K562 (cell line): ENCODE measurements around the gene IFNGR1. TPM values are rescaled to one million over a fixed set of nuclear protein-coding genes. Genes with fewer than 3 reads are reported as not detected.

Experiments used
- ATAC-seq: fragments of 200-7000 bp; cut with Tn5 transposase; 3 replicates; pipeline ENCODE4 v1.9.1; 2020; ENCODE audit warnings: moderate library complexity
- BruUV-seq: library from RNA; stranded (reverse); fragments of 400-500 nt; replicated peaks from 2 replicates; lab custom pipeline; 2021; lab: Mats Ljungman, UMichigan
- CTCF ChIA-PET: fragments of 300-600 bp; formaldehyde crosslinking; extraction: SDS; loops from one replicate; lab custom pipeline; 2021; ENCODE audit warnings: low intra/inter-chr PET ratio; lab: Yijun Ruan, JAX
- POLR2A ChIA-PET: fragments of 300-600, 350-650 bp; sonication (Branson Sonifier 250); formaldehyde crosslinking; extraction: SDS; loops from one replicate; lab custom pipeline; 2021; ENCODE audit warnings: antibody characterized with exemption, inconsistent platforms; lab: Yijun Ruan, JAX
- DNase-seq, 4 experiments: peaks; one replicate each; pipeline versions ENCODE4 v3.0.0 to v3.0.0-alpha.2; 2011 to 2018; ENCODE audit warnings: low spot score in 3 of 4, mixed read lengths in 3 of 4; ENCODE audit errors: extremely low read depth in 1 of 4
- FAIRE-seq: peaks from 2 replicates; lab custom pipeline; 2011; peaks lifted over from hg19 to GRCh38; lab: Jason Lieb, UNC
- H2AFZ ChIP-seq: 2 replicates; pipeline ENCODE4 v1.6.0; 2011; ENCODE audit warnings: low read depth, low read length, control low read depth, inconsistent platforms
- H3K27ac ChIP-seq: fragments of 200-600 bp; 3 replicates; pipeline ENCODE4 v1.8.0; 2011; ENCODE audit warnings: low read depth, mild to moderate bottlenecking, control low read depth, inconsistent platforms, low read length, moderate library complexity, mixed read lengths; ENCODE audit errors: extremely low read depth
- H3K27me3 ChIP-seq, 2 experiments: fragments of 300-600 bp in 1 of 2; 2 replicates in 1 of 2; 3 replicates in 1 of 2; pipeline versions ENCODE4 v1.6.0 to v1.8.0; 2011; ENCODE audit warnings: inconsistent platforms in 2 of 2, low read length in 2 of 2, mild to moderate bottlenecking in 1 of 2, mixed read lengths in 1 of 2, moderate library complexity in 1 of 2; ENCODE audit not compliant: control insufficient read depth in 2 of 2, insufficient read depth in 2 of 2
- H3K36me3 ChIP-seq: fragments of 300-600 bp; 3 replicates; pipeline ENCODE4 v1.8.0; 2011; ENCODE audit warnings: mild to moderate bottlenecking, low read length, inconsistent platforms; ENCODE audit not compliant: control insufficient read depth, insufficient read depth
- H3K4me1 ChIP-seq, 2 experiments: fragments of 200-600 bp in 1 of 2; replicated peaks in 1 of 2; 2 replicates in 1 of 2; 3 replicates in 1 of 2; pipeline versions ENCODE4 v1.5.1 to v1.8.0; 2011; ENCODE audit warnings: inconsistent platforms in 2 of 2, low read length in 2 of 2, mild to moderate bottlenecking in 1 of 2, mixed read lengths in 1 of 2, moderate library complexity in 1 of 2; ENCODE audit not compliant: control insufficient read depth in 2 of 2, insufficient read depth in 2 of 2
- H3K4me2 ChIP-seq: 2 replicates; pipeline ENCODE4 v1.6.1; 2011; ENCODE audit warnings: low read length, control low read depth, inconsistent platforms, mixed read lengths; ENCODE audit not compliant: insufficient read depth
- H3K4me3 ChIP-seq: fragments of 200-600 bp; sonication (generic), shearing (Covaris generic); 2 replicates; pipeline ENCODE4 v1.5.1; 2016; ENCODE audit warnings: control low read depth, inconsistent platforms
- H3K79me2 ChIP-seq: fragments of 200-600 bp; 3 replicates; pipeline ENCODE4 v1.8.0; 2011; ENCODE audit warnings: low read length, inconsistent platforms; ENCODE audit not compliant: control insufficient read depth, insufficient read depth
- H3K9ac ChIP-seq, 2 experiments: 2 replicates each; pipeline versions ENCODE4 v1.6.0 to v1.6.1; 2011; ENCODE audit warnings: low read depth in 2 of 2, low read length in 2 of 2, control low read depth in 1 of 2, inconsistent platforms in 1 of 2, mild to moderate bottlenecking in 1 of 2, mixed read lengths in 1 of 2; ENCODE audit not compliant: insufficient read depth in 1 of 2
- H3K9me1 ChIP-seq: one replicate; pipeline ENCODE4 v1.6.0; 2011; ENCODE audit warnings: inconsistent platforms, mild to moderate bottlenecking, low read length, moderate library complexity; ENCODE audit not compliant: control insufficient read depth, insufficient read depth
- H3K9me3 ChIP-seq: replicated peaks from 2 replicates; pipeline ENCODE4 v1.5.1; 2011; ENCODE audit warnings: low read depth, low read length, inconsistent platforms; ENCODE audit not compliant: control insufficient read depth, insufficient read depth
- H4K20me1 ChIP-seq: replicated peaks from 2 replicates; pipeline ENCODE4 v1.6.1; 2011; ENCODE audit warnings: low read length, inconsistent platforms, mixed read lengths; ENCODE audit not compliant: control insufficient read depth, insufficient read depth
- MBD2 ChIP-seq: sonication (generic); IDR thresholded peaks from 2 replicates; pipeline ENCODE4 v1.6.1; 2016; ENCODE audit warnings: low read depth, borderline replicate concordance
- in situ Hi-C: fragments of 300-500 bp; cut with MboI; formaldehyde crosslinking; loops from 4 replicates; pipeline ENCODE4 v1.15.0; 2018; ENCODE audit warnings: inconsistent platforms, mixed read lengths
- intact Hi-C: fragments of 100-400 bp; cut with micrococcal nuclease; formaldehyde crosslinking; loops from 2 replicates; pipeline ENCODE4 v1.14.2; 2022
- polyA plus RNA-seq, 8 experiments: library from polyadenylated mRNA; depleted of rRNA in 4 of 8; stranded (reverse) in 5 of 8; unstranded in 3 of 8; fragments of >200 nt; fragmentation: Nextera tagmentation in 2 of 8; fragmentation: Illumina TruSeq in 1 of 8; extraction: Ambion mirVana in 2 of 8; extraction: Trizol in 1 of 8; gene quantifications; 2 replicates each; pipeline versions ENCODE4 v1.2.1 to v1.2.3, GENCODE V29; 2011 to 2014; ENCODE audit warnings: inconsistent platforms in 1 of 8, missing spikeins in 1 of 8
- total RNA-seq, 7 experiments: library from RNA; depleted of rRNA in 6 of 7; stranded (reverse); fragments of >200 nt in 6 of 7; fragmentation: Illumina TruSeq in 2 of 7; extraction: Trizol in 2 of 7; gene quantifications; 2 replicates each; pipeline versions ENCODE4 v1.2.1 to v1.2.3, GENCODE V29; 2011 to 2021; ENCODE audit warnings: low replicate concordance in 1 of 7
- TF ChIP-seq, protein P1 (sequence below), 2 experiments: IDR thresholded peaks in 1 of 2; conservative IDR thresholded peaks in 1 of 2; 2 replicates each; pipeline ENCODE4 v1.6.1; 2016; ENCODE audit warnings: low read depth in 2 of 2, mild to moderate bottlenecking in 1 of 2, missing compliant biosample characterization in 1 of 2, missing genetic modification characterization in 1 of 2, moderate library complexity in 1 of 2

IFNGR1 gene
- total and polyA plus RNA-seq, 9 of the 15 experiments (the other 6 are each of a cell fraction or from before 2014, with no cell fraction given) = 14.7 to 47.0 (median 26.7) TPM

DNA sequence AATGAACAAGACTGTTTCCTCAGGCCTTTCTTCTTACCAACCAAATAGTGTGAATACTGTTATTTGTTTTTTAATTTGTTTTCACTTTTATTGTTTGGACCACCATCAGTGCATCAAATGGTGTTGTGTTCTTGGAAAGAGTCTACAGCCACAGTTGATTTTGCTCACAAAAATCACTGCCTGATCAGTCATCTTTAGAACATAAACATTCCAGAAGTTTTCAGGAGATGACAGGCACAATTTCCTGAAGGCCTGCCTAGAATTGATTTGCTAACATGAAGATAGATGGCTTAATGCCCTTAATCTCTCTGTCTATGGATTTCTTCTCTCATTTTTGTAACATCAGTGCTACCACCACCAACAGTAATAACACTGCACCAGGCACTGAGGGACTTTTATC is 59.3 kb downstream of the IFNGR1 start:
- Histone ChIP-seq H3K4me2 (no peak overlapping the region), H3K79me2 (no peaks in the 10 kb centered on the region), H3K27ac (no peak overlapping the region), H3K4me1 (peaks cover 0 to 29% of the 10 kb centered on the region in 2 experiments; a peak in 4 of 5 replicates), H3K9me3 (no peaks in the 10 kb centered on the region; the same call in 1 of the 2 replicates), H3K9me1 (no peaks in the 10 kb centered on the region), H3K4me3 (no peak overlapping the region), H3K36me3 (no peaks in the 10 kb centered on the region), H3K27me3 (no peaks in the 10 kb centered on the region), H4K20me1 (no peaks in the 10 kb centered on the region), H2AFZ (no peak overlapping the region), H3K9ac (no peak overlapping the region)
- ChIA-PET POLR2A (no interaction called here), CTCF (no interaction called here)
- BruUV-seq = no TSS peak
- no peak for FAIRE-seq
- intact Hi-C loops (no loop called here), in situ Hi-C loops (no loop called here)
- no peak for ATAC-seq
- DNase-seq = no peak
- no peak for TF ChIP-seq MBD2
- TF ChIP-seq, protein P1, sequence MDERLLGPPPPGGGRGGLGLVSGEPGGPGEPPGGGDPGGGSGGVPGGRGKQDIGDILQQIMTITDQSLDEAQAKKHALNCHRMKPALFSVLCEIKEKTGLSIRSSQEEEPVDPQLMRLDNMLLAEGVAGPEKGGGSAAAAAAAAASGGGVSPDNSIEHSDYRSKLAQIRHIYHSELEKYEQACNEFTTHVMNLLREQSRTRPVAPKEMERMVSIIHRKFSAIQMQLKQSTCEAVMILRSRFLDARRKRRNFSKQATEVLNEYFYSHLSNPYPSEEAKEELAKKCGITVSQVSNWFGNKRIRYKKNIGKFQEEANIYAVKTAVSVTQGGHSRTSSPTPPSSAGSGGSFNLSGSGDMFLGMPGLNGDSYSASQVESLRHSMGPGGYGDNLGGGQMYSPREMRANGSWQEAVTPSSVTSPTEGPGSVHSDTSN (CRISPR knock-in tag; IDR thresholded peaks at IDR 0.05; ENCODE audit: low read depth) = no peak
- TF ChIP-seq, protein P1 (tag; conservative IDR thresholded peaks at IDR 0.05; ENCODE audit: low read depth) = peak; percentile 48; the same call in 1 of the 2 replicates
